ENCODE results near the gene MEN1.

- no peak for TF ChIP-seq CTCF (IDR thresholded peaks at IDR 0.05)
- TF ChIP-seq POLR2A (IDR thresholded peaks at IDR 0.05), result no peak
Observed at GRCh38 chr11:64754919-64755662, 55.3 kb downstream of the MEN1 start.
